K562 (cell line): ENCODE data around the gene CLDN7. TPM values are rescaled to one million over a fixed set of nuclear protein-coding genes. Genes with fewer than 3 reads are reported as not detected.
A peak's percentile ranks its signal among the peaks of the same experiment; 100 is the strongest.

Experiments
- BRD9 ChIP-seq: fragments of 450-650 bp; IDR thresholded peaks from 2 replicates; pipeline ENCODE4 v1.6.1; 2018; ENCODE audit warnings: low read depth; ENCODE audit not compliant: partially characterized antibody
- FOXA3 ChIP-seq, 2 experiments: fragments of 450-650 bp in 1 of 2; sonication (generic) in 1 of 2; formaldehyde crosslinking; IDR thresholded peaks in 1 of 2; conservative IDR thresholded peaks in 1 of 2; 2 replicates each; pipeline versions ENCODE4 v1.4.0 to v1.8.0; 2020 to 2022; ENCODE audit warnings: mild to moderate bottlenecking in 2 of 2, missing genetic modification reagents in 1 of 2
- MTF1 ChIP-seq: fragments of 250-450 bp; sonication (Bioruptor Pico); IDR thresholded peaks from 2 replicates; pipeline ENCODE4 v1.9.0; 2021; ENCODE audit warnings: moderate library complexity, mild to moderate bottlenecking, inconsistent platforms, borderline replicate concordance
- NR2C2 ChIP-seq, 2 experiments: fragments of 200-800 bp in 1 of 2; sonication (Bioruptor generic) in 1 of 2; sonication (generic) in 1 of 2; formaldehyde crosslinking in 1 of 2; IDR thresholded peaks; 2 replicates each; pipeline versions ENCODE4 v1.6.1 to v1.8.0; 2016 to 2022; ENCODE audit warnings: mild to moderate bottlenecking in 1 of 2, missing compliant biosample characterization in 1 of 2, missing genetic modification characterization in 1 of 2, missing genetic modification reagents in 1 of 2
- PKNOX1 ChIP-seq: fragments of 450-650 bp; IDR thresholded peaks from 2 replicates; pipeline ENCODE4 v1.6.1; 2016
- TFAP4 ChIP-seq: sonication (generic); formaldehyde crosslinking; IDR thresholded peaks from 2 replicates; pipeline ENCODE4 v1.8.0; 2022; ENCODE audit warnings: missing genetic modification reagents, mild to moderate bottlenecking, moderate library complexity, borderline replicate concordance
- ZBTB34 ChIP-seq: fragments of 250-450 bp; sonication (Bioruptor Pico); IDR thresholded peaks from 2 replicates; pipeline ENCODE4 v1.8.0; 2021; ENCODE audit warnings: mild to moderate bottlenecking, moderate library complexity
- ZBTB40 ChIP-seq, 2 experiments: fragments of 450-650 bp in 1 of 2; sonication (generic) in 1 of 2; formaldehyde crosslinking in 1 of 2; IDR thresholded peaks; 2 replicates each; pipeline versions ENCODE4 v1.7.1 to v1.9.0; 2016 to 2022; ENCODE audit warnings: inconsistent platforms in 1 of 2, mild to moderate bottlenecking in 1 of 2, missing genetic modification reagents in 1 of 2
- ZNF133 ChIP-seq: fragments of 250-450 bp; sonication (Bioruptor Pico); IDR thresholded peaks from 2 replicates; pipeline ENCODE4 v1.4.0; 2020; ENCODE audit warnings: mild to moderate bottlenecking
- ZNF143 ChIP-seq: sonication (generic); formaldehyde crosslinking; IDR thresholded peaks from 2 replicates; pipeline ENCODE4 v1.9.0; 2022; ENCODE audit warnings: mild to moderate bottlenecking, missing genetic modification reagents
- ZNF408 ChIP-seq: fragments of 250-450 bp; sonication (Bioruptor Pico); IDR thresholded peaks from 2 replicates; pipeline ENCODE4 v1.4.0; 2020; ENCODE audit warnings: low read depth, mild to moderate bottlenecking, moderate library complexity
- ZNF589 ChIP-seq: fragments of 200-800 bp; sonication (Bioruptor generic); IDR thresholded peaks from 2 replicates; pipeline ENCODE4 v1.6.1; 2016; ENCODE audit warnings: low read depth, missing genetic modification characterization, missing compliant biosample characterization
- ZNF707 ChIP-seq: fragments of 250-450 bp; sonication (Bioruptor Pico); conservative IDR thresholded peaks from 2 replicates; pipeline ENCODE4 v1.8.0; 2022; ENCODE audit warnings: inconsistent platforms, mild to moderate bottlenecking, moderate library complexity
- polyA plus RNA-seq, 8 experiments: library from polyadenylated mRNA; depleted of rRNA in 4 of 8; stranded (reverse) in 5 of 8; unstranded in 3 of 8; fragments of >200 nt; fragmentation: Nextera tagmentation in 2 of 8; fragmentation: Illumina TruSeq in 1 of 8; extraction: Ambion mirVana in 2 of 8; extraction: Trizol in 1 of 8; gene quantifications; 2 replicates each; pipeline versions ENCODE4 v1.2.1 to v1.2.3, GENCODE V29; 2011 to 2014; ENCODE audit warnings: inconsistent platforms in 1 of 8, missing spikeins in 1 of 8
- total RNA-seq, 7 experiments: library from RNA; depleted of rRNA in 6 of 7; stranded (reverse); fragments of >200 nt in 6 of 7; fragmentation: Illumina TruSeq in 2 of 7; extraction: Trizol in 2 of 7; gene quantifications; 2 replicates each; pipeline versions ENCODE4 v1.2.1 to v1.2.3, GENCODE V29; 2011 to 2021; ENCODE audit warnings: low replicate concordance in 1 of 7

CLDN7 gene
- total and polyA plus RNA-seq, 9 of the 15 experiments (the other 6 are each of a cell fraction or from before 2014, with no cell fraction given) = 2.2 to 14.5 (median 7.6) TPM

GRCh38 chr17:7306911-7307685 is 44.8 kb upstream of the CLDN7 start, which contains the start of gene EIF5A (continued):
- no peak for TF ChIP-seq ZNF408 (CRISPR knock-in tag)
- TF ChIP-seq ZBTB40 (IDR thresholded peaks at IDR 0.05) = 0 out of 2 replicates have a peak, but pooled peaks have one; percentile 17
- TF ChIP-seq ZBTB40 (CRISPR knock-in tag; IDR thresholded peaks at IDR 0.05) = no peak
- TF ChIP-seq ZNF133 (CRISPR knock-in tag) = no peak
- no peak for TF ChIP-seq ZNF707 (CRISPR knock-in tag)
- no peak for TF ChIP-seq FOXA3 (CRISPR knock-in tag; conservative IDR thresholded peaks at IDR 0.05 in 1 of 2, IDR thresholded peaks at IDR 0.05 in 1 of 2)
- peak; percentile 88 for TF ChIP-seq PKNOX1
- TF ChIP-seq MTF1 (CRISPR knock-in tag) = no peak
- no peak for TF ChIP-seq BRD9
- peak; percentile 64; the same call in 1 of the 2 replicates for TF ChIP-seq TFAP4 (CRISPR knock-in tag)
- no peak for TF ChIP-seq ZNF589 (CRISPR knock-in tag)
- no peak for TF ChIP-seq ZBTB34
- TF ChIP-seq NR2C2 (CRISPR knock-in tag; IDR thresholded peaks at IDR 0.05) = no peak
- TF ChIP-seq NR2C2 (tag; IDR thresholded peaks at IDR 0.05) = peak; percentile 42; the same call in 1 of the 2 replicates
- no peak for TF ChIP-seq ZNF143 (CRISPR knock-in tag)
